Hematopoietic multipotent progenitor cell treated with erythropoietin and hydrocortisone succinate and interleukin-3 and kit ligand, for 4 days (in vitro differentiated cells): Measurements from ENCODE around the gene MYO18A.

Experiments
- DNase-seq: peaks from one replicate; pipeline ENCODE4 v3.0.0-alpha.2; 2015

Gene MYO18A

GRCh38 chr17:29124135-29124924, 55.9 kb downstream of the MYO18A start:
- peak; percentile 89 for DNase-seq

DNA sequence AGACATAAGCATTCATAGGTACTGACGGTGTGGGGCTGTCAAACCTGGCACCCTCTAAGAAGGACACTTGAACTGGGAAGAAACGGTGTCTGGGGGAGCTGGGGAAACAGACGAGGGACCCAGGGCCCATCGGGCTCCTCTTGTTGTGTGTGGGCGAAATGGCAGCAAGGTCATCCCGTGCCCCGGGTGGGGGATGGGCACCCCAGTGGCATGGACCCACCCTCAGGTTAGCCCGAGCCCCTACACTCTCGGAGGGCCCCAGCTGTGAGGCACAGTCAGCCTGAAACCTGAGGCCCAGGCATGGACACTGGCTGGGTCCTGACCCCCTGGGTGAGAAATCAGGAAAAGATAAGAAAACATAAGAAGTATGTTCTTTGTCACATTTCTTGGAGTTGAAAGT, 57.1 kb downstream of the MYO18A start:
- DNase-seq: no peak

DNA sequence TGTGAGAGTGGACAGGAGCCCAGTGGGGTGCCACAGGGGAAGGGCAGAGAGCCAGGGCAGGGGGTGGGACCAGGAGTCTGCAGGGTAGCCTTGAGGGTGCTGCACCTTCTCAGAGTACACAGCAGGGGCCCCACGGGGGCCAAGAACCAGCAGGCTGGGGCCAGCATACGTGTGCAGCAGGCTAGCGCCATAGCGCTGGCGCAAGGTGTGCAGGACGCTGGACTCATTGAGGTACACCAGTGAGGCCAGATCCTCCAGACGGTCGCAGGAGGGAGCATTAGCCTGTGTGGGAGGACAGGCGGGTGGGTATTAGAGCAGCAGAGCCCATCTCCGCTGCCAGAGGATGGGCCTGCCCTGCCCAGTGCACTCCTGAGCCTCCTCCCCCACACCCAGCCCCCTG, 58.8 kb downstream of the MYO18A start:
- no peak for DNase-seq

DNA sequence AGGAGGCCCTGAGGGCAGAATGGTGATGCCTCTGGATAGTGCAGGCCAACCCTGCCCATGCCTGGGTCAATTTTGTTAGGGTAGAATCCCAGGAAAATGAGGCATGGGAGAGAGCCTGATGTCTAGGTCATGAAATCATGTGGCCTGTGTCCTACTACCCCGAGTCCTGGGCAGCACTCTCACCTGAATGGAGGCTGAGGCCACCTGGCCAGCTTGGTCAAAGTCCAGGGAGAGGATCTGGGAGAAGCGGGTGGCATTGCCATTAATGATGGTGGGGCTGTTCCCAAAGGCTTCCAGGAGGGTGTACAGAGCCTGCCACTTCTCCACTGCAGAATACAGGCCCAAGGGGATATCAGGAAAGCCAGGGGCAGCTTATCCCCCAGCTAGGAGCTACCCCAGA, 59.8 kb downstream of the MYO18A start:
- no peak for DNase-seq

GRCh38 chr17:29119265-29119664, 60.9 kb downstream of the MYO18A start:
- no peak for DNase-seq

- DNase-seq: peak; percentile 83
These were observed 63.1 kb downstream of the MYO18A start for GRCh38 chr17:29116804-29117753.

- peak; percentile 85 for DNase-seq
These were observed 64.0 kb downstream of the MYO18A start for GRCh38 chr17:29115961-29116803.

DNA sequence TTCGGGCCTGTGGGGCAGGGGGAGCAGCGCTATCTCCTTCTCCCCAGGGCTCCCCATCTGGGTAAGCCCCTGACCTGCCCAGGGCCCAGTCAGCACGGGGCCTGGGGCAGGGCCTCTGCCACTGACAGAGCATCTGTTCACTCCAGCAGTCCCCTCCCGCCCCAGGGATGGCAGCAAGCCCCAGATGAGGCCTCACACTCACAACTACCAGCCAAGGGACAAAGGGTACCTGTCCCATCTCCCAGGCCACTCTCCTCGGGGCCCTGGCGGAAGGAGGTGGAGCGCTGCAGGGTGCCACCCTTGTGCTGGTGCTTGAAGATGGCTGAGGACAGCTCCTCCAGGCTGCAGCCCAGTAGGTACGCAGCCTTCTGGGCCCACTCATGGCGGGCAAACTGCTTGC, 64.8 kb downstream of the MYO18A start:
- DNase-seq: no peak

- DNase-seq: no peak
These were observed 66.1 kb downstream of the MYO18A start for GRCh38 chr17:29114141-29114540.

- DNase-seq: no peak
These were observed 66.9 kb downstream of the MYO18A start for GRCh38 chr17:29113334-29113733.

DNA sequence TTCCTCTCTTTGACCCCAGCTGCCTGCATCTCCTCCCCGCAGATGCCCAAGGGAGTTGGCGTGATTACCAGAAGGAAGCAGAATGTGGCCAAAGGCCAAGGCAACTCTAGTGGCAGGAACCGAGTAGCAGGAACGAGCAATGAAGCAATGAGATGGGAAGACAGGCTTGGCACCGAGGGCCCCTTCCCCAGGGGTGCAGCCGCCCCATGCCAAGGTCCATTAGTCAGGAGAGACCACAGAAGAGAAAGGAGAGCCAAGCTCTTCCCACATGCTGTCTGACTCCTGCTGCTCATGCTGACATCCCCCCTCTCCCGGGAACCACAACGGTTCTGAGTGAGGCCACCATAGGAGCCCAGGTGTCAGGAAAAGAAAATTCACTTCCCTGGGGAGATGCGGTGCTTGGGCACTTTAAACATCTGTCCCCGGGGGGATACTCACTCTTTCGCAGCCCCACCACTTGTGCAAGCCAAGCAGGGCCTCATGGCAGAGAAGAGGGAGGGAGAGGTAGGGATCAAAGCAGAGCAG, 67.4 kb downstream of the MYO18A start:
- DNase-seq: no peak

DNA sequence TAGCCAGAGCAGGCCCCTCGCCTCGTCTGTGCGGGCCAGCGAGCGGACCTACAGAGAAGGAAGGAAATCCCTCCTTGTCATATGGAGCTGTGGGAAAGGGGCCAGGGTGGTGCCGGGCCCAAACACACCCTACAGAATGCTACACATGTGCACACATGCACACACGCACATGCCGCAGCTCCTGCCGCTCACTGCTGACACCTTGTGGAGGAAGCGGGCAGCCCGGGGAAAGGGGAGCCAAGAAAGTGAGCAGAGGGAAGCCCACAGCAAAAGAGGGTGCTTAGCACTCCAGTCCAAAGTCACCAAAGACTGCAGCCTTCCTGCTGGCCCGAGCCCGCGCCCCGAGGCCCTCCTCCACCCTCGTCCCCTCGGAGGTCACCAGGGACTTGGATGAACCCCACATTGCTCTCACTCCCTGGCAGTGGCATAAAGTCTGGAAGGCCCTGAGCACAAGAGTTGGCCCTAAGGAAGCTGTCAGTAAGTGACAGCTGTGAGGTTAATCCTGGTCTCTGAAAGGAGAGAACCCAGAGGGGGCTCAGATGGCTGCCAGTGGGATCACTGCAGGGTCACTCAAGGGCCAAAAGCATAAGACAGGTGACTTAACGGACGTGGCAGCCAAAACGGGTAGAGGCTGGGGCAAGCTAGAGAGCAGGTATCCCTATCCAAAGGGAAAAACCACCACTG, 68.2 kb downstream of the MYO18A start:
- DNase-seq: peak; percentile 79

GRCh38 chr17:29110372-29110757, 69.8 kb downstream of the MYO18A start:
- DNase-seq: no peak

- no peak for DNase-seq
These were observed 70.5 kb downstream of the MYO18A start for GRCh38 chr17:29109477-29110371.

- DNase-seq: no peak
These were observed 71.2 kb downstream of the MYO18A start for GRCh38 chr17:29108823-29109476.

- DNase-seq: no peak
These were observed 72.0 kb downstream of the MYO18A start for GRCh38 chr17:29107933-29108822.

DNA sequence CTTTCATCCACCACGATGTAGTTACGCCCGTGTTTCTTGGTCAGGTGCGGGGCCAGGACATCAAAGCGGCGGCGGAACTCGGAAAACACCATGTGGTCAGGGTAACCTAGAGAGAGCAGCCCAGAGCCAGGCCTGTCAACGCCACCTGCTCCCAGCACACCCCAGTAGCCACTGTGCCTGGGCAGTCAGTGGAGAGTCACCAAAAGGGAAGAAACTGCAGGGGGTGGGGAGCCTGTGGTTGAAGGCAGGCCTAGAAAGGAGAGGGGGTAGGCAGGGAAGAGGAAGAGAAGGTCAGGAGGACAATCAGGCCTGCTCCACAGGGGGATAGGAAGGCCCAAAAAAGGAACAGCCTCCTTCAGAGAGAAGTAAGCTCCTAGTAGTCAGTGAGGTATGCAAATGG, 73.1 kb downstream of the MYO18A start:
- DNase-seq: peak; percentile 56

GRCh38 chr17:29103341-29103740, 76.9 kb downstream of the MYO18A start:
- no peak for DNase-seq

GRCh38 chr17:29102741-29103181, 77.4 kb downstream of the MYO18A start:
- no peak for DNase-seq
